ENCODE results near the gene ARHGEF19. TPM values are rescaled to one million over a fixed set of nuclear protein-coding genes. Genes with fewer than 3 reads are reported as not detected.

The ARHGEF19 gene
- total and polyA plus RNA-seq, 2 of the 4 experiments (the other 2 are of a cell fraction): 4.5 to 16.8 TPM

- peak within 1 kb of the TSS; percentile 37 for H3K18ac ChIP-seq (ENCODE audit: low read depth, low read length)
- ATAC-seq (ENCODE audit: low read depth): peak; percentile 68
- peak within 1 kb of the TSS; percentile 58 for H3K56ac ChIP-seq (ENCODE audit: extremely low read depth, insufficient read depth, low read length)
- peak within 1 kb of the TSS; percentile 89 for H3K14ac ChIP-seq (replicated peaks; ENCODE audit: low read depth, low read length)
- peak within 1 kb of the TSS; percentile 87 to 94 for H4K8ac ChIP-seq (ENCODE audit: low read depth in 2 of 2, low read length in 2 of 2)
- peak; percentile 86 for DNase-seq
- H4K20me1 ChIP-seq (ENCODE audit: insufficient read depth, low read length): peaks cover 11% of the 10 kb centered on the region
- peak within 1 kb of the TSS; percentile 83 for H3K4me3 ChIP-seq (ENCODE audit: insufficient read depth, low read depth, low read length)
- peak within 1 kb of the TSS; percentile 98 for H2AK9ac ChIP-seq (replicated peaks; ENCODE audit: low read depth, low read length, poor library complexity)
- no peaks in the 10 kb centered on the region for H3K27me3 ChIP-seq (ENCODE audit: control insufficient read depth, insufficient read depth, low read length)
- peak within 1 kb of the TSS; percentile 97 for H2BK5ac ChIP-seq (ENCODE audit: low read depth, low read length, poor library complexity, severe bottlenecking)
- WGBS, 2 experiments (ENCODE audit: extremely low coverage in 2 of 2, insufficient read length in 1 of 2): 0% methylated on average over 57 of the region's 89 CpGs; no CpG with 5 or more reads in 1 of the 2 experiments
- H2BK20ac ChIP-seq (ENCODE audit: low read depth, low read length): peak within 1 kb of the TSS; percentile 55
- peak within 1 kb of the TSS; percentile 93 for H3K27ac ChIP-seq (ENCODE audit: insufficient read depth, low read length)
- H3K4me1 ChIP-seq (ENCODE audit: control insufficient read depth, insufficient read depth, low read length): peaks cover 37% of the 10 kb centered on the region
- H3K36me3 ChIP-seq (ENCODE audit: control insufficient read depth, insufficient read depth, low read length): peaks cover under 1% of the 10 kb centered on the region; the same call in 1 of the 2 replicates
- no peaks in the 10 kb centered on the region for H3K9me3 ChIP-seq (ENCODE audit: control insufficient read depth, insufficient read depth, low read length)
- H2BK15ac ChIP-seq (ENCODE audit: low read depth, low read length): peak within 1 kb of the TSS; percentile 100
- in situ Hi-C loops (cut with MboI; ENCODE audit: low sequenced_read_pairs) (no loop called here), intact Hi-C loops (cut with micrococcal nuclease) (no loop called here), dilution Hi-C loops (cut with HindIII; ENCODE audit: low sequenced_read_pairs, unreplicated experiment) (no loop called here)
- ChIA-PET CTCF (interaction anchor here (0.6 to 1.5 kb wide), 3 partner anchors 10 to 77 kb away, joined by 3 to 8 read pairs (median 3); no protein-coding TSS in a partner anchor), POLR2A (ENCODE audit: unreplicated experiment) (interaction anchor here (0.5 kb wide), 1 partner anchor 200 kb away, joined by 3 read pairs; no protein-coding TSS in a partner anchor)
- H3K4ac ChIP-seq (ENCODE audit: low read depth, low read length): peak within 1 kb of the TSS; percentile 94
- H3K9me1 ChIP-seq (ENCODE audit: insufficient read depth, low read length): peaks cover 29% of the 10 kb centered on the region
- peak within 1 kb of the TSS; percentile 96 for H2AK5ac ChIP-seq (ENCODE audit: low read depth, low read length)
- BruUV-seq (replicated peaks): no TSS peak
- peak; percentile 100 for TF ChIP-seq MAZ (IDR thresholded peaks at IDR 0.05; ENCODE audit: borderline replicate concordance, low read depth, low read length)
- TF ChIP-seq POLR2A (IDR thresholded peaks at IDR 0.05; ENCODE audit: low read depth, low read length): peak; percentile 84
- TF ChIP-seq RAD21 (IDR thresholded peaks at IDR 0.05; ENCODE audit: low read length): no peak
- no peak for TF ChIP-seq CEBPB (IDR thresholded peaks at IDR 0.05; ENCODE audit: low read depth, low read length)
- TF ChIP-seq FOS (IDR thresholded peaks at IDR 0.05; ENCODE audit: low read depth, low read length): peak; percentile 35
- H3K23ac ChIP-seq (ENCODE audit: low read depth, low read length): peak within 1 kb of the TSS; percentile 70
- peak within 1 kb of the TSS; percentile 85 for H3K9ac ChIP-seq (ENCODE audit: low read depth, low read length)
- H4K91ac ChIP-seq (ENCODE audit: insufficient read depth, low read depth, low read length): peak within 1 kb of the TSS; percentile 88
- H4K5ac ChIP-seq (ENCODE audit: low read depth, low read length): peak within 1 kb of the TSS; percentile 47
- H2BK120ac ChIP-seq (ENCODE audit: low read depth, low read length): peak within 1 kb of the TSS; percentile 79
- peak within 1 kb of the TSS; percentile 87 for H3K4me2 ChIP-seq (ENCODE audit: low read depth, low read length)
- H3K79me1 ChIP-seq (ENCODE audit: low read depth in 1 of 2, low read length in 2 of 2): peaks cover 7 to 49% of the 10 kb centered on the region in 2 experiments; a peak in 3 of 4 replicates
- H2AFZ ChIP-seq (replicated peaks; ENCODE audit: low read length, poor library complexity): peak within 1 kb of the TSS; percentile 75
These were observed 56.7 kb downstream of the ARHGEF19 start, which contains the start of gene EPHA2 for GRCh38 chr1:16155537-16156410. EPHA2 (minus strand) TSS chr1:16156069; CDS start chr1:16155932, 137 bp downstream.
